Measurements from ENCODE around the gene SH3BP1.

SH3BP1 gene

GRCh38 chr22:37659066-37659896 is 19.8 kb downstream of the SH3BP1 start:
- H3K4me3 ChIP-seq (ENCODE audit: low read depth, low read length) = peak overlapping the region; percentile 79
- no peak for TF ChIP-seq CTCF (IDR thresholded peaks at IDR 0.05; ENCODE audit: control insufficient read depth, extremely low read depth, insufficient read depth)
- DNase-seq (ENCODE audit: low read depth) = no peak

GRCh38 chr22:37659897-37660708 is 20.6 kb downstream of the SH3BP1 start:
- TF ChIP-seq CTCF (IDR thresholded peaks at IDR 0.05; ENCODE audit: control insufficient read depth, extremely low read depth, insufficient read depth) = no peak
- H3K4me3 ChIP-seq (ENCODE audit: low read depth, low read length) = peak overlapping the region; percentile 79
- no peak for DNase-seq (ENCODE audit: low read depth)

GRCh38 chr22:37660709-37661045 is 21.2 kb downstream of the SH3BP1 start:
- no peak for DNase-seq (ENCODE audit: low read depth)

GRCh38 chr22:37661160-37661924 is 21.9 kb downstream of the SH3BP1 start:
- no peak for TF ChIP-seq CTCF (IDR thresholded peaks at IDR 0.05; ENCODE audit: control insufficient read depth, extremely low read depth, insufficient read depth)
- DNase-seq (ENCODE audit: low read depth) = no peak
- no peak overlapping the region for H3K4me3 ChIP-seq (ENCODE audit: low read depth, low read length)

More at GRCh38 chr22:37660709-37661045, 21.2 kb downstream of the SH3BP1 start:
- peak overlapping the region; percentile 79; the same call in 1 of the 2 replicates for H3K4me3 ChIP-seq (ENCODE audit: low read depth, low read length)
- TF ChIP-seq CTCF (IDR thresholded peaks at IDR 0.05; ENCODE audit: control insufficient read depth, extremely low read depth, insufficient read depth) = no peak

GRCh38 chr22:37662039-37662438 is 22.6 kb downstream of the SH3BP1 start:
- DNase-seq (ENCODE audit: low read depth) = no peak
- no peak overlapping the region for H3K4me3 ChIP-seq (ENCODE audit: low read depth, low read length)
- TF ChIP-seq CTCF (IDR thresholded peaks at IDR 0.05; ENCODE audit: control insufficient read depth, extremely low read depth, insufficient read depth) = no peak

- no peak for DNase-seq (ENCODE audit: low read depth)
- TF ChIP-seq CTCF (IDR thresholded peaks at IDR 0.05; ENCODE audit: control insufficient read depth, extremely low read depth, insufficient read depth) = no peak
- H3K4me3 ChIP-seq (ENCODE audit: low read depth, low read length) = no peak overlapping the region
Observed at GRCh38 chr22:37663521-37664140, 24.2 kb downstream of the SH3BP1 start.

All from LNCaP clone FGC (cell line).